HG02981 (cell line): ENCODE data around the gene FSD2.
A peak's percentile ranks its signal among the peaks of the same experiment; 100 is the strongest.

Experiments used
- ATAC-seq: cut with Tn5 transposase; IDR thresholded peaks from one replicate; pipeline ENCODE4 v1.9.1; 2021; ENCODE audit warnings: mild to moderate bottlenecking, moderate library complexity; ENCODE audit not compliant: unreplicated experiment

FSD2 gene, protein sequence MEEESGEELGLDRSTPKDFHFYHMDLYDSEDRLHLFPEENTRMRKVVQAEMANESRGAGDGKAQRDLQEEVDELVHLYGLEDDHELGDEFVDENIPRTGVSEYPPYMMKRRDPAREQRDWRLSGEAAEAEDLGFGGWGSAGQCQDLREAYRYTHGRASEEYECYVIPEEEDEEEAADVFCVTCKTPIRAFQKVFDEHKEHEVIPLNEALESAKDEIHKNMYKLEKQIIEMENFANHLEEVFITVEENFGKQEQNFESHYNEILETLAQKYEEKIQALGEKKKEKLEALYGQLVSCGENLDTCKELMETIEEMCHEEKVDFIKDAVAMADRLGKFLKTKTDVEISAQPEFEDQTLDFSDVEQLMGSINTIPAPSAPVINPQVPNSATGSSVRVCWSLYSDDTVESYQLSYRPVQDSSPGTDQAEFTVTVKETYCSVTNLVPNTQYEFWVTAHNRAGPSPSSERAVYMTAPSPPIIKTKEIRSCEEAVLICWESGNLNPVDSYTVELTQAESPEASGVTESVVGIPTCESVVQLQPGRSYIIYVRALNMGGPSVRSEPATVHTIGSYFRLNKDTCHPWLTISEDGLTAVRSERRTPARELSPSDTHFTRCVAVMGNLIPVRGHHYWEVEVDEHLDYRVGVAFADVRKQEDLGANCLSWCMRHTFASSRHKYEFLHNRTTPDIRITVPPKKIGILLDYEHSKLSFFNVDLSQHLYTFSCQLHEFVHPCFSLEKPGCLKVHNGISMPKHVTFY

DNA sequence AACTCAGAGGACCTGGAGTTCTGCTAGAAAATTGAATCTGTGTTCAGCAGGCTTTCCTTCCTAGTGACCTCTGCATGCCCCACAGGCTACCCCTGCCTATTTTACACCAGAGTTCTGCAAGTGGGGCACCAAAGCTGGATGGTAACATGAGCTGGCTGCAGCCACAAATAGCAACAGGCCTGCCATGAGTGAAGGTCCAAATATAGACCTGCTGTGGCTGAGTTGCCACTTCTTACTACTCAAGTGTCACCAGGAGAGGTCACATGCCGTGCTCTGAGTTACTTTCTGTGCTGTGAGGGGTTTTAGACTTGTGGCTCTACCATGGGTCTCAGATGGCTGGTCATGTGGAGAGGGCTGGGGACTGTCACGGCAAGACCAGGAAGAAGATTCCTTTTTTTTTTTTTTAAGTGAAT is at the start of gene FSD2:
Gene FSD2, minus strand, starts transcription at position 76 of the 413 bp plus-strand sequence. CDS start 18,679 bp downstream, outside the sequence.
- ATAC-seq, result peak; percentile 71

DNA sequence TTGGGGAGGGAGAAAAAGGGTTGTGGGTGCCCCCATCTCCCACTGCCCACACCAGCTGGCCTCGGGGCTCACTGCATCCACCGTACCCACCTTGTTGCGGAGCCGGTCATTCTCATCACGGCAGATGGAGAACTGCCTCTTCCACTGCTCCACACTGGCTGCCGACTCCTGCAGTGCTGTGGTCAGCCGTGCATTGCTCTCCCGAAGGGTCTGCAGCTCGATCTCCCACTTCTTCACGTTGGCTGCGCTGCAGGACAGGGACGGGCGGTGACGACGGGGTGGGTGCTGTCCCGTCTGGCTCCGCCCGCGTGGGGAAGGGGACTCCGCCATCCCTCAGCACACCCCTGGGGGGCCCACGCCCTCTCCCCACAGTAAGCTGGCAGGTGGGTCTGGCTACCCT is 48.7 kb upstream of the FSD2 start:
- no peak for ATAC-seq

DNA sequence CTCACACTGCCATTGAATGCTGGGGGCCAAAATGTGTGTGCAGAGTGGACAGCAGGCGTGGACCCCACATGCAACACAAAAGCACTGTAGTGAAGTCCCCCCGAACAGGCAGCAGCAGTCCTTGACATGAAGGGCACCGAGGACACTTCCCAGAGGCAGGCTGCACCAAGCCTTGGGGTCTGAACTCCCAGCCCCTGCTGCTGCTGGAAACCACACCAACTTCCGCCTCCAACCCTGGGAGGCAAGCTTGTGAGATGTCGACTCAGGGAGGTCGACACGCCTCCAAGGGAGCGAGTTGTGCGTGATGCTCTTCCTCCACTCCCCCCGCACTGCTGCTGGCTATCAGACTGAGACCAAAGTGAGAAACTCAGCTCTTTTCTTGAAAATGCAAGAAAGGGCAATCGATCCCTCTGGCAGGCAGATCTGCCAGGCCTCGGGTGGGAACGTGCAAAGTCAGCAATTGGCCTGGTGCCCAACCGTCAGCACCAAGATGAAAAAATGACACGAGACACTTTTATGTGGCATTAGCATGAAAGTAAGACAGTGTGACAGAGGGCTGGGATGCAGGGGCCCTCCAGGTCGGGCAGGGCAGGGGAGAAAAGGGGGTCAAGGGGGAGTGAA is 47.2 kb upstream of the FSD2 start:
- ATAC-seq, result no peak

DNA sequence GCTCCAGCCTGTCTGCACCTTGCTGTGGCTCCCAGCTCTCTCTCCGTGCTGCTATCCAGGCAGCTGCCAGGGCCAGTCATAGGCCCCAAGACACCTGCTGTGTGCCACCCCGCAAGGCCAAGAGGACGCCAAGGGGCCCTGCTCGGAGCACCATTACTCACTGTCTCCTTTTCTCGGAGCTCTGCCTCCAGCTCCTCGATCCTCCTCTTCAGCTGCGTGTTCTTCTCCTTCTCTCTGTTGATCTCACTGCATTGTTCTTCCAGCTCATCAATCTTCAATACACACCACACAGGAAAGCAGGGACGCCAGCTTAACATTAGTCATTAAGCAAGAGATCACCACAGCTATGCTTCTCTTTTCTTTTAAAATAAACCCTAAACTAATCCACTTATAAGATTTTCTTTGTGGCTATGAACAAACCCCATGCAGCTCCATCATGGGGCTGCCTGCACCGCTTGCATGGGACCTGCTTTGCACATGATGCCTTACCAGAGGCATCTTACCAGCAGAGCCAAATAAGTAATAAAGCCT is 46.2 kb upstream of the FSD2 start:
- ATAC-seq, result no peak

DNA sequence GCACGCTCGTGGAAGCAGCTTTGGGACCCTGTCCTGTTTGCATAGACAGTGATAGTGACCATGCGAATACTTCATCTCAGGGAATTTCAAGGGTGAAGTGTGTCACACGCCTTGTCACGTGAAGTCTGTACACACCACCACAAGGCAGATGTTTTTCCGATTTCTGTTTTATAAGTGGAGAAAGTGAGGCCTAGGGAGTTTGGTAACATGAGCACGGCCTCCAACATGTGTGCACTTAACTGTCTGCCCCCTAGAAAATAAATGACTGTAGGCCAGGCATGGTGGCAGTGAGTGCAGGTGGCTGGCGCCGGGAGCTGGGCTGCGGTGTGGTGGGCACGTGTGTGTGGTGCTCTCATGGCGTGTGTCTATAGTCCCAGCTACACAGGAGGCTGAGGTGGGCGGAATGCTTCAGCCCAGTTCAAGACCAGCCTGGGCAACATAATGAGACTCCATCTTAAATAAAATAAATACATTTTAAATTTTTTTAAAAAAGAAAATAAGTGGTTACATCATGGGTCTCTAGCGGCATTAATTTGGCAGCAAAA is 45.5 kb upstream of the FSD2 start:
- no peak for ATAC-seq

DNA sequence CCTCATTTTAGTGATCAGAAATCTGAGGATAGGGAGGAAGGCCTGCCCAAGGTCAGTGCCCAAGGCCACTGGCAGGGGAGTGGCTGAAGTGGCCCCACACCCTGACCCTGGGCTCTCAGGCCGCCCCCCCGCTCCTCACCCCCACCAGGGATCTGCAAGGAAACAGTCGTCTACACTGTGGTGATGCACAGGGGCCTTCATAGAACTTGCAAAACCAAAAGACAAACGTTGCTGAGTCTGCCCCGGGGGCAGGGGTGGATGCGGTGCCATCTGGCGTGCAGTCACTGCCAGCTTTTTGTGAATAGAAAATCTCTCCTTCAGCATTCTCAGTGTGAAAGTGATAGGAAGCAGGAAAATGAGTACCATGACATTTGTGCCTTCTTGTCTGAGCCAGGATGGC is 44.9 kb upstream of the FSD2 start:
- no peak for ATAC-seq

DNA sequence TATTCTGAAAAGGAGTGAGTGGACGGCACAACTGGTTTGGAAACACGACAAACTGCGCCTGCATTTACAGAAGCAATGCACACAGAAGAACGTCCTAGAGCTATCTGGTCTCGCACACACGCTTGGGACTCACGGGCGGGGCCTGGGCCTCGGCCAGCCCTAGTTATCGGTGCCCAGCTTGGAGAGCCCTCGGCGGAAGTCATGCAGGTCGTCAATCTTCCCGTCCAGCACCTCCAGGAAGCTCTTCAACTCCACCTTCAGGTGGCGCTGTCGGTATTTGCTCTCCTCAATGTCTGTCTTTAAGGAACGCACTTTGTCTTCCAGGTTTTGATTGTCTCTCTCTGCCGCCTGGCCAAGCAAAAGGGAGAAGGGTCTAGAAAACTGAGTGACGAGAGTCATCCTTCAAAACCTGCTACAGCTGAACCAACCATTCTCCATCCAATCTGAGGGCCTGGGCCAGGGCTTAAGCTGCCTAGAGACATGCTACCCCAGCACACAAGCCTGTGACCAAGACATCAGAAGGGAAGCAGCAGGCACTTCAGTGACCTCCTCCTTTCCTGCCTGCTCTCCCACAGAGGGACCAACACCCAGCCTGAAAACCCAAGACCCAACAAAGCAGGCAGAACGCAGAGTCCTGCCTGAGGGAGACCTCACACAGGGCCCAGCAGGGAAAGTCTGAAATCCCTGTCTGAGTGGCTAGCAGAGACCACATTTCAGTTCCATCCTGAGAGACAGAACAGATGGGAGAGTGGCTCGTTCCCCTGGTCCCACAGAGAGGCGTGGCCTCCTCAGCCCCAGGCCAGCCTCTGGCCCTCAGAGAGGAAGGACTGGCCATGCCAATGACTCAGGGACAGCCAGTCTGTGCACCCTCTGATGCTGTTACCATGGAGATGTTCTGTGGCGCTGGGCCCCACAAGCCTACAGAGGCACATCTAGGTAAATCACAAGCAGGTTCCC is 44.0 kb upstream of the FSD2 start:
- ATAC-seq, result peak; percentile 59

DNA sequence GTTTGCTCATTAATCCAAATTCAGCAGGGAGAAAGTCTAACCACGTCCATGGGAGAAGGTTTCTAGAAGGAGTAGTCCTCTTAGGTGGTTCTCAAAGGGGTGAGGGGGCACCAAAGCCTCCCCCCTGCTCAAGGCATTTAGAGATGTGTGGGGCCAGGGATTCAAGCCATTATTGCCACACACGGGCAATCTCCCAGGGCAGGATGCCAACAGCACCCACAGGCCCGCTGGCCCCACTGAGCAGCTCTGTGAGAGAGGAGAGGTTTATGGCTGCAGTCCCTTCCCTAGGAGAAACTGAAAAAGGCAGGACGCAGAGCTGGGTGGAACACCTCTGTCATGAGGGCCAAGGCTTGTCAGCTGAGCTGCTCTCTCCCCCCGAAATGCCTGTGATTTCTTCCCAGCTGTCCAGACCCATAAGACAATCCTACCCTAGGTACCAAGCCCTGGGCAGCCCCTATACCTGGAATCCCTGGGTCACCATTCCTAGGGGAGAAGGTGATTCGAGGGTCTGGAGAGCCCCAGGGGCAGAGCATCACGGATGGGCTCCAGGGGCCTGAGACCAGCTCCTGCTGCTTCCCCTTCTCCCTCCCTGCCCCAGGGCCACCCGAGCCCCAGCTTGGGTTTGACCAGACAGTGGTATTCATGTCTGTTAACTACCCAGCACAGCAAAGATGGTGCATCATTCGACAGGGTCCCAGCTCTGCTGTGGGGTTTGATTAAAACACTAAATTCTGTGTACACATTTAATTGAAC is 42.5 kb upstream of the FSD2 start:
- no peak for ATAC-seq

DNA sequence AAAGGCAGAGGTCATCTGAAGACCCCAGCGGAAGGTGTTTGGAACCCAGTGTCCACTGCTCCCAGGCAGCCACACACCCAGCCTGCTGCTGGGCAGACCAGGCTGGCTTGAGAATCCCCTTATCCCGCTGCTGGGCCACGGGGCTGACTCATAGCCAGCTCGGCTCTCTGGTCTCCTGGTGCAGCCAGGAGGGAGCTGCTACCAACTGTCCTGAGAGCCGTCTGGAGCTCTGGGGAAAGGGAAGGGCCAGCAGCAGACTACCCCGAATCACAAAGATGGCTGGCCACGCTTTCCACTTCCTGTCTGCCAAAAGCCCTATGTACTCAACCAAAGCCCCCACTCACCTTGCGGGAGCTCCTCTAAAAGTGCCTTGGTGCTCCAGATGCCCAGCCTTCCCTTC is 41.8 kb upstream of the FSD2 start:
- ATAC-seq, result no peak

DNA sequence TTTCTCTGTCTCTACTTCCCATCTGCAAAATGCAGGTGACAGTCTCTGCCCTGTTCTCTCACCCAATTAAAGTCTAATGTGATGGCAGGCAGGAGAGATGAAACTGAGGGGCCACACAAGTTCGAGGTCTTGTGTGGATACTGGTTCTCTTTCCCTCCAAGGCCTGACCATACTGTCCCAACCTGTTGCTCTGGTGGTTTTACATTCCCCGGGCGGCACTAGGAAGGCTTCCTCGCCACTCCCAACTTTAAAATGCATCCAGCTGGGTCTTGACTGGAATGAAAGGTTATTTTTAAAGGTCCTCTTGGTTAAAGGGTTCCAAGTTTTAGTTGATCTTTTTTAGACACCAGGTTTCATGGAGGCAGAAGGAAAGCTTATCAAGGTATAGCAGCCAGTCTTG is 40.8 kb upstream of the FSD2 start:
- ATAC-seq, result no peak

DNA sequence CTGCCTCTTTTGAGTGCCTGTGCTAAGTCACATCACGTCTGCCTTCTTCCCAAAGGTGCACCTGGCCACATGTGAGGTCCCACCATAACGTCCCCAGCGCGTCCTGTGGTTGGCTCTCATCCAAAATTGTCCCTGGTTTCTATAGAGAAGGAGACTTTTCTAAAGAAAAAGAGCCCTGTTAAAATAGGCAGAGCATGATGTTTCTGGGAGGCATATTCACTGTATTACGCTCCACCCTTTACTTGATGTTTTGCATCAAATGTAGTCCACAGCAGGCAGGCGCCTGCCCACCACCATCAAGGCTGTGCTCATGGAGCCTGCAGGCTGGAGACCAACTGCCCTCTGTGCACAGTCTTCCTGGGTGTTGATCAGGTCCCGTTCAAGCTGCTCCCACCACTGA is 39.8 kb upstream of the FSD2 start:
- no peak for ATAC-seq

DNA sequence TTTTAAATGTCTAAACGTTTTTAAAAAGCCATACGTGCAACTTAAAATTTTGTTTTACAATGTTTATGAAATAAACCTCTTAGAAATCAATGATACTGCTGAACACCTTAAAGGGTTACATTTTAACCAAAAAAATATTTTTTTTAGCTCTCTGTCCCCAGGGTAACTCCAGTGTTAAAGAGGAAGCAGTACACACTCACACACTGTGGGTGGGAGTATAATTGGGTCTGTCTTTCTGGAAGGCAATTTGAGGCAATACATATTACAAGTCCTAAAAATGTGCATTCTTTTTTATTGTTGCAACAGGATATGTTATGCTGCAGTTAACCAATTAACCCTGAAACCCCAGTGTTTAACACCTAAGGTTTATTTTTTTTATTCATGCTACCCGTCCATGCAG is 37.7 kb upstream of the FSD2 start:
- peak; percentile 39 for ATAC-seq

DNA sequence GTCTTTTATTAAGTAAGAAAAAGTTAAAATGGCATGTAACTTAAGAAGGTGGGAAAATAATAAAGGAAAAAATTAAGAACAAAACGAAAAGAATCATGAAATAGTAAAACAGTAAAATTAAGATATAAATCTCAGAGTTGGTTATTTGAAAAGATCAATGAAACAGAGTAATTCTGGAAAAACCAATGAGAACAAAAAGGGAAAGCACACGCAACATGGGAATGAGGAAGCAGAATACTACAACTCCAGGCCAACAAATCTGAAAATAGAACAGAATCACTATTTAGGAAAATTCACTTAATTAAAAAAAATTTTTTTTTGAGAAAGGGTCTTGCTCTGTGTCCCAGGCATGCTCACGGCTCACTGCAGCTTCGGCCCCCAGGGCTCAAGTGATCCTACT is 34.3 kb upstream of the FSD2 start:
- ATAC-seq, result no peak

DNA sequence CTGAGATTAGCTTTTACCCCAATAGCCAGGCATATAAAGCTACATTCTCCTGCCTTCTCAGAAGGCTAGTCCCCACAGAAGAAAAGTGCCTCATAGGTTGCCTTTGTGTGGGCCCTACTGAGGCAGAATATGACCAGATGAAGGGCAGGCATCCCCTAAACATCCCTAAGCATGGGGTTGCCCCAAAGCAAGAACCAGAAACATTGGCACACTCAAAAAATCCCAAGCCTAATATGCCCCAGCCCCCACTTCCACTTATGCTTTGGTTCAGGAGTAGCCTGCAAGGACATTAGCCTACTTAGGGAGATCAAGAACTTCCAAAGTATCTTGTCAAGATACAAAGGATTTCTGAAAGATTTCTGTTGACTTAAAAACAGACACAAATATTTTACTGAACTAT is 33.3 kb upstream of the FSD2 start:
- no peak for ATAC-seq

DNA sequence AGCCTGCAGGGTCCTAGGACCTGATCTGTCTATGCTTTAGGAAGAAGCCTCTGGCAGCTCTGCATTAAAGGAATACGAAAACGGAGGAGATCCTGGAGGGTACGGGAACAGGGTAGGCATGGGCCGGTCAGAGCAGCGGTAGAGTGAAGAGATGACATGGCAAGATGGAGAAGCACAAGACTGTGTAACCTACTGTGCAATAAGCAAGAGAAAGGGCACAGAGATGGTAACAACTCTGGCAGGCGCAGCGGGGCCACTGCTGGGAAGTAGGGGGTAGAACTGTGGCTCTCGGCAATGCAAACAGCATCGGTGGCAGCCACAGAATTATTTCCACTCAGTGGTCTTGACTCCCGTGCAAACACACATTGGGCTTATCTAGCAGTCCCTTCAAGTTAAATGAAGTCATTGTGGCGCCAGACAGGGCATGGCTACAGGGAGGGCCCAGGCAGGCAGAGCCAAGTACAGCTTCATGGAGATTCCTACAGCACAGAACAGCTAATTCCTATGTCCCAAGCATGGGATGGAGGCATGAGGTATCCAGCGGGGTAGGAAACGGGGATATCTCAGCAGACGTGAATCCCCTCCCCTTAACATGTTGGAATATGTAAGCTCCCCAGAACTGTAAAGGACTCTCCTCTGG is 32.3 kb upstream of the FSD2 start:
- no peak for ATAC-seq

DNA sequence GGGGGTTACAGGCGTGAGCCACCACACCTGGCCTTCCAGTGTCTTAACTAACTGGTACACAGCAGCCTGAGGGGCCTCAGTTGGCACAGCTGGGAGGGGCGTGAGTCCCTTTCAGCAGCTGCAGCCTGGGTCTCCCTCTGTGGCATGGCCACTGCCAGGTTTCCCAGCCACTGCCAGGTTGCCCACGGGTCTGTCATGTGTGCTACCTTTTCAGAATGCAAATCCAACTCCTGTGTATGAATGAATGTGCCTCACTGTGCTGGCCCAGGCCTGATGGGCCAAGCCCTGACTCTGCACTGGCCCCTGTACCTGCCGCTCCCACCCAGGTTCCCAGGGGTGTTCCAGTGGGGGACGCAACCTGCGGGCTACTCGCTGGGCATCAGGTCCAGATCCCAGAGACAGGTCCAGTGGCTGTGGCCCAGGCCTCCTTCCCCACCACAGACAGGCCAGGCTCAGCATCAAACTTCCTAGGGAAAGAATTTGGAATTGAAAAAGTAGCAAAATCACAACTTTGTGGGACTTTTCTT is 29.6 kb upstream of the FSD2 start:
- ATAC-seq, result no peak

DNA sequence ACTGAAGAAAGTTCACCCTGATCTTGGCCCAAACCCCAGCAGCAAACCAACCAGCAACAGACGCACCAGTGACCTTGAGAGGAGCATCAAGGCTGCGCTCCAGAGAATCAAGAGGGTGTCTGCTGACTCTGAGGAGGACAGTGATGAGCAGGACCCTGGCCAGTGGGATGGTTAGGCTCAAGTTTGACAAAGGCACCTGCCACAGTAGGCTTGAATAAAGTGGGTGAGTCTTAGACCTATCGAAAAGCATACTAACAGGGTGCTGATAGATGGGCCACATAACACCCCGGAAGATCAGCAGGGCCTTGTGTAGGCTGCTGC is 27.5 kb upstream of the FSD2 start:
- ATAC-seq, result no peak

DNA sequence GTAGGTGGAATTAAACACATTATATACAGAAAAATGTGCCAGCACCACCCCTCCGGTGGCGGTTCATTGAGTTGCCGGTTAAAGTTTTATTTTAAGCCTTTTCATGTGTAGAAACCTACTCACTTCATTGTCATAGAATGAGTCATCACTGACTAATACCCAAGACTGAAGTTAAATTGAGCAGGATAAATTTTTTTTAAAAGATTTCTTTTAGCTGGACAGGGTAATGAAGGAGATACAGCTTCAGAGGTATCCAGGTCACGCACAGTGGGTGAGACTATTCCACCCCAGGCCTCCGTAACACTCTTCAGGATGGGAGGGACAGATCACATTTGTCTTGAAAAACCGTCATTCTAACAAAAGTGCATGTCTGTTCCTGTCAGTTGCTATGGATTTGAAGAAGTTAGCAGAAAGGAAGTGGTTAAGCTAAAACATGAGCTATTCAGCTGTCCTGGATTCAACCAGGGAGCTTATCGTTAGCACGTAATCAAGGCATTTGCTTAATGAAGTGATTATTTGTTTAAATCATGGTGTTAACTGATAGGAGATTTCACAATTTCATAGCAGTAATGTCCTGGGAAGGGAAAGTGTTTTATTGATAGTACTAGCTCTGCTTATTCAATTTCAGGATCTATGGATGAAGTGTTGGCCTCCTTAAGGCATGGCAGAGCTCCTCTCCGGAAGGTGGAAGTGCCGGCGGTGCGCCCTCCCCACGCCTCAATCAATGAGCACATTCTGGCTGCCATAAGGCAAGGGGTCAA is 26.9 kb upstream of the FSD2 start:
- peak; percentile 87 for ATAC-seq
